Activated naive CD8-positive, alpha-beta T cell treated with anti-CD3 and anti-CD28 coated beads, Interleukin-2, amount 50 U/mL, for 24 hours (primary cell): Measurements from ENCODE around the gene ARID3B.
"Not testable (repeated sequence)": the region's sequence is repeated elsewhere in the genome, so short reads cannot be mapped to it uniquely, and the experiment has no call there.

Experiments used
- ATAC-seq: fragments of 150-1000 bp; cut with Tn5 transposase; one replicate; pipeline ENCODE4 v1.10.0; 2021
- DNase-seq: peaks from one replicate; pipeline ENCODE4 v3.0.0; 2021
- H3K27ac Mint-ChIP-seq: one replicate; pipeline ENCODE4 v1.8.0; 2021; ENCODE audit warnings: mild to moderate bottlenecking, mixed read lengths
- H3K27me3 Mint-ChIP-seq: one replicate; pipeline ENCODE4 v1.8.0; 2021; ENCODE audit warnings: mixed read lengths
- H3K36me3 Mint-ChIP-seq: one replicate; pipeline ENCODE4 v1.8.0; 2021; ENCODE audit warnings: low read depth, mixed read lengths
- H3K4me1 Mint-ChIP-seq: one replicate; pipeline ENCODE4 v1.8.0; 2021; ENCODE audit warnings: mixed read lengths
- H3K4me3 Mint-ChIP-seq: one replicate; pipeline ENCODE4 v1.8.0; 2021; ENCODE audit warnings: mild to moderate bottlenecking, moderate library complexity, mixed read lengths
- H3K9me3 Mint-ChIP-seq: one replicate; pipeline ENCODE4 v1.8.0; 2021; ENCODE audit warnings: mixed read lengths

Gene ARID3B

GRCh38 chr15:74622758-74623157 lies 81.7 kb downstream of the ARID3B start:
- H3K4me1 Mint-ChIP-seq: peaks cover 60% of the 10 kb centered on the region
- ATAC-seq (no peak), DNase-seq (no peak)
- H3K9me3 Mint-ChIP-seq: no peaks in the 10 kb centered on the region
- H3K27ac Mint-ChIP-seq: no peak overlapping the region
- H3K36me3 Mint-ChIP-seq: peaks cover 53% of the 10 kb centered on the region
- no peak overlapping the region for H3K4me3 Mint-ChIP-seq
- no peaks in the 10 kb centered on the region for H3K27me3 Mint-ChIP-seq

- H3K9me3 Mint-ChIP-seq: no peaks in the 10 kb centered on the region
- no peak overlapping the region for H3K4me3 Mint-ChIP-seq
- H3K36me3 Mint-ChIP-seq: peaks cover 65% of the 10 kb centered on the region
- peaks cover 50% of the 10 kb centered on the region for H3K4me1 Mint-ChIP-seq
- no peak for DNase-seq
- no peaks in the 10 kb centered on the region for H3K27me3 Mint-ChIP-seq
- ATAC-seq: no peak
- peak overlapping the region; percentile 54 for H3K27ac Mint-ChIP-seq
Observed at GRCh38 chr15:74624020-74624602, 83.1 kb downstream of the ARID3B start.

- no peaks in the 10 kb centered on the region for H3K27me3 Mint-ChIP-seq
- no peak overlapping the region for H3K4me3 Mint-ChIP-seq
- peak overlapping the region; percentile 73 for H3K27ac Mint-ChIP-seq
- no peak for ATAC-seq
- DNase-seq: no peak
- peaks cover 38% of the 10 kb centered on the region for H3K4me1 Mint-ChIP-seq
- peaks cover 67% of the 10 kb centered on the region for H3K36me3 Mint-ChIP-seq
- no peaks in the 10 kb centered on the region for H3K9me3 Mint-ChIP-seq
Observed at GRCh38 chr15:74625693-74626092, 84.7 kb downstream of the ARID3B start.

- Mint-ChIP-seq H3K4me3 (no peak overlapping the region), H3K9me3 (no peaks in the 10 kb centered on the region), H3K4me1 (peaks cover 32% of the 10 kb centered on the region), H3K27me3 (no peaks in the 10 kb centered on the region), H3K27ac (peak overlapping the region; percentile 39), H3K36me3 (peaks cover 62% of the 10 kb centered on the region)
- no peak for ATAC-seq
- no peak for DNase-seq
Observed at GRCh38 chr15:74626336-74626735, 85.3 kb downstream of the ARID3B start.

- H3K4me1 Mint-ChIP-seq: peaks cover 29% of the 10 kb centered on the region
- peaks cover 58% of the 10 kb centered on the region for H3K36me3 Mint-ChIP-seq
- H3K9me3 Mint-ChIP-seq: no peaks in the 10 kb centered on the region
- ATAC-seq: no peak
- no peak for DNase-seq
- no peak overlapping the region for H3K4me3 Mint-ChIP-seq
- H3K27me3 Mint-ChIP-seq: no peaks in the 10 kb centered on the region
- peak overlapping the region; percentile 39 for H3K27ac Mint-ChIP-seq
Observed at GRCh38 chr15:74626752-74627692, 86.0 kb downstream of the ARID3B start.

- no peak for ATAC-seq
Observed at GRCh38 chr15:74627766-74628165, 86.7 kb downstream of the ARID3B start.

GRCh38 chr15:74628199-74628598 lies 87.2 kb downstream of the ARID3B start:
- peaks cover 29% of the 10 kb centered on the region for H3K4me1 Mint-ChIP-seq
- no peaks in the 10 kb centered on the region for H3K9me3 Mint-ChIP-seq
- H3K36me3 Mint-ChIP-seq: peaks cover 49% of the 10 kb centered on the region
- H3K27me3 Mint-ChIP-seq: no peaks in the 10 kb centered on the region
- peak overlapping the region; percentile 80 for H3K27ac Mint-ChIP-seq
- ATAC-seq: no peak
- DNase-seq: no peak
- H3K4me3 Mint-ChIP-seq: no peak overlapping the region

More at GRCh38 chr15:74627766-74628165, 86.7 kb downstream of the ARID3B start:
- H3K27me3 Mint-ChIP-seq: no peaks in the 10 kb centered on the region
- H3K9me3 Mint-ChIP-seq: no peaks in the 10 kb centered on the region
- H3K27ac Mint-ChIP-seq: peak overlapping the region; percentile 80
- H3K4me3 Mint-ChIP-seq: no peak overlapping the region
- peaks cover 54% of the 10 kb centered on the region for H3K36me3 Mint-ChIP-seq
- no peak for DNase-seq
- H3K4me1 Mint-ChIP-seq: peaks cover 29% of the 10 kb centered on the region

GRCh38 chr15:74628949-74629348 lies 87.9 kb downstream of the ARID3B start:
- Mint-ChIP-seq H3K4me3 (no peak overlapping the region), H3K36me3 (peaks cover 45% of the 10 kb centered on the region), H3K27ac (no peak overlapping the region), H3K9me3 (no peaks in the 10 kb centered on the region), H3K4me1 (peaks cover 29% of the 10 kb centered on the region), H3K27me3 (no peaks in the 10 kb centered on the region)
- DNase-seq (no peak), ATAC-seq (no peak)

GRCh38 chr15:74629696-74630095 lies 88.7 kb downstream of the ARID3B start:
- Mint-ChIP-seq H3K36me3 (peaks cover 41% of the 10 kb centered on the region), H3K4me1 (peaks cover 26% of the 10 kb centered on the region)
- H3K9me3 Mint-ChIP-seq, DNase-seq, H3K27ac Mint-ChIP-seq, ATAC-seq, H3K27me3 Mint-ChIP-seq, H3K4me3 Mint-ChIP-seq: not testable (repeated sequence)

- H3K27me3 Mint-ChIP-seq: no peaks in the 10 kb centered on the region
- no peak overlapping the region for H3K4me3 Mint-ChIP-seq
- H3K4me1 Mint-ChIP-seq: peaks cover 21% of the 10 kb centered on the region
- H3K36me3 Mint-ChIP-seq: peaks cover 40% of the 10 kb centered on the region
- no peaks in the 10 kb centered on the region for H3K9me3 Mint-ChIP-seq
- peak overlapping the region; percentile 27 for H3K27ac Mint-ChIP-seq
- no peak for ATAC-seq
- DNase-seq: no peak
Observed at GRCh38 chr15:74630284-74631086, 89.5 kb downstream of the ARID3B start.

- peaks cover 17% of the 10 kb centered on the region for H3K4me1 Mint-ChIP-seq
- no peaks in the 10 kb centered on the region for H3K27me3 Mint-ChIP-seq
- peaks cover 37% of the 10 kb centered on the region for H3K36me3 Mint-ChIP-seq
- ATAC-seq (no peak), DNase-seq (no peak)
- no peak overlapping the region for H3K4me3 Mint-ChIP-seq
- no peaks in the 10 kb centered on the region for H3K9me3 Mint-ChIP-seq
- peak overlapping the region; percentile 27 for H3K27ac Mint-ChIP-seq
Observed at GRCh38 chr15:74631087-74631385, 90.0 kb downstream of the ARID3B start.

GRCh38 chr15:74631408-74631807 lies 90.4 kb downstream of the ARID3B start:
- Mint-ChIP-seq H3K27ac (peak overlapping the region; percentile 27), H3K36me3 (peaks cover 34% of the 10 kb centered on the region), H3K4me1 (peaks cover 13% of the 10 kb centered on the region)

GRCh38 chr15:74631935-74632560 lies 91.0 kb downstream of the ARID3B start:
- Mint-ChIP-seq H3K9me3 (no peaks in the 10 kb centered on the region), H3K4me1 (peaks cover 9% of the 10 kb centered on the region), H3K36me3 (peaks cover 34% of the 10 kb centered on the region), H3K4me3 (no peak overlapping the region), H3K27ac (peak overlapping the region; percentile 3), H3K27me3 (no peaks in the 10 kb centered on the region)
- DNase-seq (peak; percentile 71), ATAC-seq (peak; percentile 48)

More at GRCh38 chr15:74631408-74631807, 90.4 kb downstream of the ARID3B start:
- Mint-ChIP-seq H3K9me3 (no peaks in the 10 kb centered on the region), H3K4me3 (no peak overlapping the region), H3K27me3 (no peaks in the 10 kb centered on the region)
- no peak for ATAC-seq
- DNase-seq: no peak

GRCh38 chr15:74632601-74633000 lies 91.6 kb downstream of the ARID3B start:
- Mint-ChIP-seq H3K4me1 (peaks cover 4% of the 10 kb centered on the region), H3K27ac (no peak overlapping the region)
- no peak for ATAC-seq

More at GRCh38 chr15:74632601-74633000, 91.6 kb downstream of the ARID3B start:
- Mint-ChIP-seq H3K4me3 (no peak overlapping the region), H3K27me3 (no peaks in the 10 kb centered on the region), H3K9me3 (no peaks in the 10 kb centered on the region), H3K36me3 (peaks cover 32% of the 10 kb centered on the region)
- no peak for DNase-seq
